GM21390 (cell line): ENCODE measurements around the gene ATP2C1.
"Not testable (repeated sequence)": the region's sequence is repeated elsewhere in the genome, so short reads cannot be mapped to it uniquely, and the experiment has no call there.

ENCODE experiments used
- ATAC-seq: cut with Tn5 transposase; IDR thresholded peaks from one replicate; pipeline ENCODE4 v1.9.1; 2021; ENCODE audit not compliant: unreplicated experiment

ATP2C1 gene

DNA sequence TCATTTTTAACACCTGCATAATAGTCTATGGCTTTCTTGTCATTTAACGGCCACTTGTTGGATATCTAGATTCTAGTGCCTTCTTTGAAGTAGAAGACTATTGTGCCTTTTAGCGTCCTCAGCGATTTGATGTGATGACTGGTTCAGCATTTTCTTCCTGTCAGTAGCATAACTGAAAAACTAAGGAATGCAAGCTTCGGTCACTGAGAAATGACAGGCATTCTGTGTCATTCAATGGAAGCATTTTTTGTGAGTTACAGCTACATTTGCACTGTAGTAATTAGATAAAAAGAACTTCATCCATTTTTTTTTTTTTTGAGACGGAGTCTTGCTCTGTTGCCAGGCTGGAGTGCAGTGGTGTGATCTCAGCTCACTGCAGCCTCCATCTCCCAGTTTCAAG lies 143.1 kb downstream of the ATP2C1 start:
- no peak for ATAC-seq

DNA sequence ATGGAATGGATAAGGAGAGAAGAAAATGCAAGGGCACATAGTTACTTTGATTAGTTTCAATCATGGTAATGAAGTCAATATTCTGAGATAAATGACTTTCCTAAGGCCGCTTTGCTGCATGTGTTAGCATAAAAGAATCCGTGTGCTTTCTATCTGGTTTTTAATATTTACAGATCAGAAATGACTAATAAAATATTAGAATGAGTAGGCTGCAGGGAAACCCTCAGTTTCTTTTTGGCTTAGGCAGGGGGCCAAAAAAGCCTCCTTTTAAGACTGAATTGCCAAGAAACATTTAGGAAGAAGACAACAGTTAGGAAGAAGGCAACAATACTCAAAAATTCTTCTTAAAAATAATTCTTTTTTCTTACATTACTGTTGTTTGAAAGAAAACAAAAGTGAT lies 144.4 kb downstream of the ATP2C1 start:
- no peak for ATAC-seq

DNA sequence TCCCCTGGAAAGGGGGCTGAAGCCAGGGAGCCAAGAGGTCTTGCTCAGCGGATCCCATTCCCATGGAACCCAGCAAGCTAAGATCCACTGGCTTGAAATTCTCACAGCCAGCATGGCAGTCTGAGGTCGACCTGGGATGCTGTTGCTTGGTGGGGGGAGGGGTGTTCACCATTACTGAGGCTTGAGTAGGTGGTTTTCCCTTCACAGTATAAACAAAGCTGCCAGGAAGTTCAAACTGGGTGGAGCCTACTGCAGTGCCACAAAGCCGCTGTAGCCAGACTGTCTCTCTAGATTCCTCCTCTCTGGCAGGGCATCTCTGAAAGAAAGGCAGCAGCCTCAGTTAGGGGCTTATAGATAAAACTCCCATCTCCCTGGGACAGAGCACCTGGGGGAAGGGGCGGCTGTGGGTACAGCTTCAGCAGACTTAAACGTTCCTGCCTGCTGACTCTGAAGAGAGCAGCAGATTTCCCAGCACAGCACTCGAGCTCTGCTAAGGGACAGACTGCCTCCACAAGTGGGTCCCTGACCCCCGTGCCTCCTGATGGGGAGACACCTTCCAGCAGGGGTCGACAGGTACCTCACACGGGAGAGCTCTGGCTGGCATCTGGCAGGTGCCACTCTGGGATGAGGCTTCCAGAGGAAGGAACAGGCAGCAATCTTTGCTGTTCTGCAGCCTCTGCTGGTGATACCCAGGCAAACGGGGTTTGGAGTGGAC lies 148.5 kb downstream of the ATP2C1 start:
- not testable (repeated sequence) for ATAC-seq

DNA sequence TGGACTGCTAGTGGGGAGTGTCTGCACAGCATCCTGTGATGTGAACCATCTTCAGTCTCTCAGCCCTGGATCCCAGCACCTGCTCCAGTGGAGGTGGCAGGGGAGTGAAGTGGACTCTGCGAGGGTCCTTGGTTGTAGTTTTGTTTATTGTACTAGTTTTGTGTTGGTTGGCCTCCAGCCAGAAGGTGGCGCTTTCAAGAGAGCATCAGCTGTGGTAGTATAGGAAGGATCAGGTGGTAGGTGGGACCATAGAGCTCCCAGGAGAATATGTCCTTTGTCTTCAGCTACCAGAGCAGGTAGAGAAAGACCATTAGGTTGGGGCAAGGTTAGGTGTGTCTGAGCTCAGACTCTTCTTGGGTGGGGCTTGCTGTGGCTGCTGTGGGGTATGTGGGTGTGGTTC lies 153.7 kb downstream of the ATP2C1 start:
- ATAC-seq: no peak

DNA sequence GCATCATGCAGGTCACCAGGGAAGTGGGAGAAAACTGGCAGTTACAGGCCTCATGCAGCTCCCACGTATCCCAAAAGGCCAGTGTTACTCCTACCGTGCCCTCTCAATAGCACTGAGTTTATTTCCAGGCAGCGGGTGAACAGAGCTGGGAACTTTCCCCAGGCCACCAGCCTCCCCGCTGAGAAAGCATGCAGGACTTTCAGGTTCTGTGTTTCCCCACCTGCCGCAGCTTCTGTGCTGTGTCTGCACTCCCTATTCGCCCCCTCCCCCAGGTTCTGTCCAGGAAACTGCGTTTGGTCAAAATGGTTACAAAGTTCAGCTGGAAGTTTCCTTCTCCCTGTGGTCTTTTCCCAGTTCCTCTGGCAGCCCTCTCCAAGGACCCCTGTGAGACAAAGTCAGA lies 154.1 kb downstream of the ATP2C1 start:
- ATAC-seq: no peak

DNA sequence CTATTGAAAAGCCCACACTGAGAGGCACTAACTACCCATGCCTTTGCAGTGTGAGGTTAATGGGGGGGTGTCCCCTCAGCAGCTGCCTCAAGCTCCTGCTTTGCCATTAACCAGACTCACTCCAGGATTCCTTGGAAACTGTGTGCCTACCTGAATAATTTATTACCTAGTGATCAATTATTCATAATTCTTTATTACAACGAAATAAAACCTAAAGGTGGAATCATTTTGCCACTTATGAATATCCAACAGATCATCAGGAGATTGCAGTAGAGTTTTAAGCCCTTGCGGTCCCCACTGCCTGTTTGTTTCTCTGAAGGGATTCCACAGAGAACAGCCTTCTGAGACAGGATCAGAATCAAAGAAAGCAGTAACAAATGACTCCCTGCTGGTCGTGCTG lies 156.1 kb downstream of the ATP2C1 start:
- no peak for ATAC-seq

DNA sequence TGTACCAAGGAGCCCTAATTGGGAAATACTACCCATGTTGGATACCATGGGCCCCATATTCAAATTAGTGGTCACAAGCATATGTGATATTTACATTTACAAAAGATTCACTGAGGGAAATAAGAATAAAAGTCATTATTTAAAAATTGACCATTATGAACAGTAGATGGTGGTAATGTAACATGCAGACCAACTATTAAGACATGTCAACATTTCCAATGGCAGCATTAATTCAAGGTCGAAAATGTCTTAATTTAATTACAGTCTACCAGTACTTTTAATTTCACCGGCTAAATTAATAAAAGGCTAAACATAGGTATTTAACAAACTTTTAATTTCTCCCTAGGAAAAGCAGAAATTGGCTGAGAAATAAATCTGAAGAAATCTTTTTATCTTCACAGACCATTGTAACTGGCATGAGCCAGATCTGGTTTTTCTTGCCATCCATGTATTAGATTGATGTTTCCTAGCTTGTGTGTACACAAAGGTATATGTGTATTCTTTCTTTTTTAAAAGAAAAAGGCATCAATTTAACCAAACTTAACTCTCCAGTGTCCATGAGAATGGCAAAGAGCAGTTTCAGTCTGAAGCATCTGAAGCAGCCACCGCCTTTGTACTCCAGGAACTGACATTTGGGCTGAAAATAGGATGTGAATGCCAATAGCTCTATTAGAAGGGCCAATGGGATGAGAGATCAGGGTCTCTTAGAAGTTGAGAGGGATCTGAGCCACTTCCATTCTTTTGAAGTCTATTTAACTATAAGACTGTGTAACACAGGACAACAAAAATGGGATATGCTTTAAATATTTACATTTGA lies 159.4 kb downstream of the ATP2C1 start:
- no peak for ATAC-seq
